IMR-90 (cell line): ENCODE data around the gene RAB15. TPM values are rescaled to one million over a fixed set of nuclear protein-coding genes. Genes with fewer than 3 reads are reported as not detected.

Source experiments
- ATAC-seq: fragments of 200-7000 bp; cut with Tn5 transposase; 2 replicates; pipeline ENCODE4 v1.9.1; 2020; ENCODE audit warnings: low read depth, mild to moderate bottlenecking, moderate library complexity
- BruUV-seq: library from RNA; stranded (reverse); fragments of 400-500 nt; replicated peaks from 2 replicates; lab custom pipeline; 2021; lab: Mats Ljungman, UMichigan
- CTCF ChIA-PET: fragments of 300-600 bp; formaldehyde crosslinking; extraction: SDS; loops from one replicate; lab custom pipeline; 2021; ENCODE audit warnings: antibody characterized with exemption; lab: Yijun Ruan, JAX
- POLR2A ChIA-PET: fragments of 300-600 bp; sonication (Branson Sonifier 250); formaldehyde crosslinking; loops from one replicate; lab custom pipeline; 2022; ENCODE audit warnings: antibody characterized with exemption; ENCODE audit not compliant: unreplicated experiment; lab: Charles Lee
- DNase-seq: peaks from one replicate; pipeline ENCODE4 v3.0.0; 2013
- H2AFZ ChIP-seq: replicated peaks from 2 replicates; pipeline ENCODE3; 2013; ENCODE audit warnings: low read length, mild to moderate bottlenecking; ENCODE audit not compliant: poor library complexity
- H2AK5ac ChIP-seq: 2 replicates; pipeline ENCODE4 v1.6.1; 2013; ENCODE audit warnings: low read depth, low read length, inconsistent platforms
- H2AK9ac ChIP-seq: replicated peaks from 2 replicates; pipeline ENCODE3; 2013; ENCODE audit warnings: mild to moderate bottlenecking, low read depth, low read length, moderate library complexity; ENCODE audit not compliant: poor library complexity
- H2BK120ac ChIP-seq: 2 replicates; pipeline ENCODE4 v1.6.1; 2013; ENCODE audit warnings: low read depth, low read length, inconsistent platforms
- H2BK15ac ChIP-seq: 3 replicates; pipeline ENCODE4 v1.6.1; 2013; ENCODE audit warnings: low read depth, low read length, inconsistent platforms
- H2BK20ac ChIP-seq: 2 replicates; pipeline ENCODE4 v1.6.1; 2013; ENCODE audit warnings: low read depth, mild to moderate bottlenecking, inconsistent platforms, low read length, moderate library complexity
- H2BK5ac ChIP-seq: 2 replicates; pipeline ENCODE4 v1.6.1; 2013; ENCODE audit warnings: mild to moderate bottlenecking, low read depth, low read length, inconsistent platforms; ENCODE audit not compliant: poor library complexity, severe bottlenecking
- H3K14ac ChIP-seq: replicated peaks from 2 replicates; pipeline ENCODE4 v1.6.1; 2013; ENCODE audit warnings: low read depth, low read length, inconsistent platforms
- H3K18ac ChIP-seq: 2 replicates; pipeline ENCODE4 v1.6.1; 2013; ENCODE audit warnings: low read depth, low read length, control low read depth
- H3K23ac ChIP-seq: 2 replicates; pipeline ENCODE4 v1.6.1; 2013; ENCODE audit warnings: low read depth, low read length, inconsistent platforms
- H3K27ac ChIP-seq: 2 replicates; pipeline ENCODE4 v1.5.1; 2013; ENCODE audit warnings: mild to moderate bottlenecking, control low read depth, low read length; ENCODE audit not compliant: insufficient read depth
- H3K27me3 ChIP-seq: 2 replicates; pipeline ENCODE4 v1.6.1; 2013; ENCODE audit warnings: low read length; ENCODE audit not compliant: control insufficient read depth, insufficient read depth
- H3K36me3 ChIP-seq: 2 replicates; pipeline ENCODE4 v1.6.1; 2013; ENCODE audit warnings: low read length, mixed read lengths; ENCODE audit not compliant: control insufficient read depth, insufficient read depth
- H3K4ac ChIP-seq: 2 replicates; pipeline ENCODE4 v1.6.1; 2013; ENCODE audit warnings: low read depth, low read length, inconsistent platforms
- H3K4me1 ChIP-seq: 2 replicates; pipeline ENCODE4 v1.6.1; 2013; ENCODE audit warnings: low read length, mixed read lengths; ENCODE audit not compliant: control insufficient read depth, insufficient read depth
- H3K4me2 ChIP-seq: 2 replicates; pipeline ENCODE4 v1.6.1; 2013; ENCODE audit warnings: low read depth, mild to moderate bottlenecking, control low read depth, low read length, moderate library complexity
- H3K4me3 ChIP-seq: 2 replicates; pipeline ENCODE4 v1.5.1; 2013; ENCODE audit warnings: low read depth, mild to moderate bottlenecking, control low read depth, low read length, moderate library complexity; ENCODE audit not compliant: insufficient read depth
- H3K56ac ChIP-seq: 2 replicates; pipeline ENCODE4 v1.6.1; 2013; ENCODE audit warnings: low read length, inconsistent platforms; ENCODE audit not compliant: insufficient read depth; ENCODE audit errors: extremely low read depth
- H3K79me1 ChIP-seq, 2 experiments: 2 replicates each; pipeline ENCODE4 v1.6.1; 2013; ENCODE audit warnings: low read length in 2 of 2, inconsistent platforms in 1 of 2, low read depth in 1 of 2
- H3K9ac ChIP-seq: 2 replicates; pipeline ENCODE4 v1.6.1; 2013; ENCODE audit warnings: low read depth, low read length, control low read depth
- H3K9me1 ChIP-seq: 2 replicates; pipeline ENCODE4 v1.6.1; 2013; ENCODE audit warnings: low read length, inconsistent platforms; ENCODE audit not compliant: insufficient read depth
- H3K9me3 ChIP-seq: 2 replicates; pipeline ENCODE4 v1.6.1; 2013; ENCODE audit warnings: low read length; ENCODE audit not compliant: control insufficient read depth, insufficient read depth
- H4K20me1 ChIP-seq: 2 replicates; pipeline ENCODE4 v1.6.1; 2013; ENCODE audit warnings: low read length, inconsistent platforms; ENCODE audit not compliant: insufficient read depth
- H4K5ac ChIP-seq: 2 replicates; pipeline ENCODE4 v1.6.1; 2013; ENCODE audit warnings: mild to moderate bottlenecking, low read depth, low read length, control low read depth
- H4K8ac ChIP-seq, 2 experiments: 2 replicates each; pipeline ENCODE4 v1.6.1; 2013; ENCODE audit warnings: low read depth in 2 of 2, low read length in 2 of 2, control low read depth in 1 of 2, inconsistent platforms in 1 of 2
- H4K91ac ChIP-seq: 2 replicates; pipeline ENCODE4 v1.6.1; 2013; ENCODE audit warnings: low read depth, low read length, inconsistent platforms; ENCODE audit not compliant: insufficient read depth
- BHLHE40 ChIP-seq: fragments of 150-350 bp; IDR thresholded peaks from 2 replicates; pipeline ENCODE4 v1.6.1; 2016; ENCODE audit warnings: mild to moderate bottlenecking, low read depth, low read length
- CEBPB ChIP-seq: IDR thresholded peaks from 2 replicates; pipeline ENCODE4 v1.6.1; 2012; ENCODE audit warnings: low read depth, low read length, improper control_type of control experiment
- CHD1 ChIP-seq: IDR thresholded peaks from 2 replicates; pipeline ENCODE4 v1.6.1; 2012; ENCODE audit warnings: low read depth, low read length, improper control_type of control experiment
- CTCF ChIP-seq: conservative IDR thresholded peaks from 2 replicates; pipeline ENCODE4 v1.5.1; 2012; ENCODE audit warnings: mild to moderate bottlenecking, low read depth, low read length, improper control_type of control experiment
- ELK1 ChIP-seq: fragments of 150-350 bp; IDR thresholded peaks from 2 replicates; pipeline ENCODE4 v1.6.1; 2016; ENCODE audit warnings: low read depth, mild to moderate bottlenecking, low read length, moderate library complexity, borderline replicate concordance
- FOS ChIP-seq: fragments of 150-350 bp; IDR thresholded peaks from 2 replicates; pipeline ENCODE4 v1.6.1; 2016; ENCODE audit warnings: low read depth, low read length
- MAFK ChIP-seq: IDR thresholded peaks from 2 replicates; pipeline ENCODE4 v1.6.1; 2012; ENCODE audit warnings: low read depth, low read length, improper control_type of control experiment
- MAZ ChIP-seq: IDR thresholded peaks from 2 replicates; pipeline ENCODE4 v1.6.1; 2012; ENCODE audit warnings: low read depth, mild to moderate bottlenecking, low read length, improper control_type of control experiment, moderate library complexity, borderline replicate concordance
- MXI1 ChIP-seq: IDR thresholded peaks from 2 replicates; pipeline ENCODE4 v1.6.1; 2012; ENCODE audit warnings: low read depth, mild to moderate bottlenecking, low read length, moderate library complexity, borderline replicate concordance
- NFE2L2 ChIP-seq: fragments of 150-350 bp; IDR thresholded peaks from 2 replicates; pipeline ENCODE4 v1.6.1; 2016; ENCODE audit warnings: low read depth, mild to moderate bottlenecking, low read length
- POLR2A ChIP-seq: IDR thresholded peaks from 2 replicates; pipeline ENCODE4 v1.6.1; 2012; ENCODE audit warnings: mild to moderate bottlenecking, low read depth, low read length
- RAD21 ChIP-seq: IDR thresholded peaks from 2 replicates; pipeline ENCODE4 v1.6.1; 2012; ENCODE audit warnings: low read length, improper control_type of control experiment
- RCOR1 ChIP-seq: IDR thresholded peaks from 2 replicates; pipeline ENCODE4 v1.6.1; 2012; ENCODE audit warnings: mild to moderate bottlenecking, low read length, improper control_type of control experiment; ENCODE audit not compliant: insufficient replicate concordance
- RFX5 ChIP-seq: IDR thresholded peaks from 2 replicates; pipeline ENCODE4 v1.8.0; 2012; ENCODE audit warnings: low read depth, mild to moderate bottlenecking, low read length, moderate library complexity
- SMC3 ChIP-seq: fragments of 150-350 bp; IDR thresholded peaks from 2 replicates; pipeline ENCODE4 v1.6.1; 2016; ENCODE audit warnings: low read depth, mild to moderate bottlenecking, antibody characterized with exemption, low read length, moderate library complexity
- USF2 ChIP-seq: fragments of 150-350 bp; IDR thresholded peaks from 2 replicates; pipeline ENCODE4 v1.6.1; 2017; ENCODE audit warnings: mild to moderate bottlenecking, antibody characterized with exemption, low read length, low read depth
- WGBS, 2 experiments: methylation state at CpG; one replicate each; pipeline versions ENCODE4 v1.1.5 to v1.1.7; 2013; ENCODE audit warnings: missing lambda C conversion rate in 2 of 2; ENCODE audit not compliant: insufficient read length in 1 of 2; ENCODE audit errors: extremely low coverage in 2 of 2; 5-methylcytosine and 5-hydroxymethylcytosine counted together
- dilution Hi-C: fragments of 300-500 bp; cut with HindIII; formaldehyde crosslinking; loops from one replicate; pipeline ENCODE4 v1.14.3; 2018; ENCODE audit warnings: low sequenced_read_pairs; ENCODE audit not compliant: unreplicated experiment
- in situ Hi-C: fragments of 300-500 bp; cut with MboI; formaldehyde crosslinking; loops from 3 replicates; pipeline ENCODE4 v1.14.3; 2019; ENCODE audit warnings: low sequenced_read_pairs, inconsistent platforms, mixed read lengths
- intact Hi-C: fragments of 100-400 bp; cut with micrococcal nuclease; formaldehyde crosslinking; loops from 2 replicates; pipeline ENCODE4 v1.10.0; 2022
- polyA plus RNA-seq, 3 experiments: library from polyadenylated mRNA; depleted of rRNA; stranded (reverse); fragments of >200 nt; gene quantifications; 2 replicates each; pipeline ENCODE4 v1.2.3, GENCODE V29; 2012; ENCODE audit warnings: low replicate concordance in 1 of 3
- total RNA-seq: library from RNA; depleted of rRNA; stranded (reverse); fragments of >200 nt; gene quantifications from 2 replicates; pipeline ENCODE4 v1.2.3, GENCODE V29; 2012

The RAB15 gene
- total and polyA plus RNA-seq, 2 of the 4 experiments (the other 2 are of a cell fraction) = 3.4 to 7.8 TPM

- Histone ChIP-seq H3K9me1 (peaks cover 4% of the 10 kb centered on the region; the same call in 1 of the 2 replicates), H3K4me1 (no peaks in the 10 kb centered on the region), H3K27ac (no peak overlapping the region), H2AFZ (no peak overlapping the region), H3K4me2 (no peak overlapping the region), H3K4me3 (no peak overlapping the region), H3K79me1 (peaks cover 0 to 3% of the 10 kb centered on the region in 2 experiments; a peak in 1 of 4 replicates), H4K91ac (no peak overlapping the region), H3K4ac (no peak overlapping the region), H2BK120ac (no peak overlapping the region), H2AK9ac (no peak overlapping the region), H3K9me3 (no peaks in the 10 kb centered on the region), H2BK5ac (no peak overlapping the region), H2BK20ac (no peak overlapping the region), H3K14ac (no peak overlapping the region), H2BK15ac (no peak overlapping the region), H3K56ac (no peak overlapping the region), H4K8ac (no peak overlapping the region), H2AK5ac (no peak overlapping the region), H4K5ac (no peak overlapping the region), H3K36me3 (peaks cover 8% of the 10 kb centered on the region), H3K9ac (no peak overlapping the region), H3K23ac (no peak overlapping the region), H3K18ac (no peak overlapping the region), H4K20me1 (no peaks in the 10 kb centered on the region; the same call in 1 of the 2 replicates), H3K27me3 (no peaks in the 10 kb centered on the region)
- WGBS, 2 experiments = no CpG with 5 or more reads among the region's 3 CpGs
- dilution Hi-C loops (no loop called here), in situ Hi-C loops (no loop called here), intact Hi-C loops (no loop called here)
- ATAC-seq = no peak
- ChIA-PET POLR2A (no interaction called here), CTCF (no interaction called here)
- no peak for TF ChIP-seq USF2
- no peak for TF ChIP-seq SMC3
- TF ChIP-seq BHLHE40 = no peak
- TF ChIP-seq FOS = no peak
- no peak for TF ChIP-seq CEBPB
- TF ChIP-seq NFE2L2 = no peak
- TF ChIP-seq RAD21 = no peak
- no peak for TF ChIP-seq RCOR1
- TF ChIP-seq POLR2A = no peak
- no peak for TF ChIP-seq CTCF
- TF ChIP-seq MXI1 = no peak
- TF ChIP-seq CHD1 = no peak
- TF ChIP-seq RFX5 = no peak
- TF ChIP-seq MAZ = no peak
- no peak for TF ChIP-seq MAFK
- TF ChIP-seq ELK1 = no peak
- BruUV-seq = no TSS peak
- DNase-seq = no peak
Observed at GRCh38 chr14:64939817-64940190, 32.3 kb downstream of the RAB15 start.
